ENCODE results near the gene LY9.

- TF ChIP-seq, protein P1, sequence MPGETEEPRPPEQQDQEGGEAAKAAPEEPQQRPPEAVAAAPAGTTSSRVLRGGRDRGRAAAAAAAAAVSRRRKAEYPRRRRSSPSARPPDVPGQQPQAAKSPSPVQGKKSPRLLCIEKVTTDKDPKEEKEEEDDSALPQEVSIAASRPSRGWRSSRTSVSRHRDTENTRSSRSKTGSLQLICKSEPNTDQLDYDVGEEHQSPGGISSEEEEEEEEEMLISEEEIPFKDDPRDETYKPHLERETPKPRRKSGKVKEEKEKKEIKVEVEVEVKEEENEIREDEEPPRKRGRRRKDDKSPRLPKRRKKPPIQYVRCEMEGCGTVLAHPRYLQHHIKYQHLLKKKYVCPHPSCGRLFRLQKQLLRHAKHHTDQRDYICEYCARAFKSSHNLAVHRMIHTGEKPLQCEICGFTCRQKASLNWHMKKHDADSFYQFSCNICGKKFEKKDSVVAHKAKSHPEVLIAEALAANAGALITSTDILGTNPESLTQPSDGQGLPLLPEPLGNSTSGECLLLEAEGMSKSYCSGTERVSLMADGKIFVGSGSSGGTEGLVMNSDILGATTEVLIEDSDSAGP (CRISPR knock-in tag; IDR thresholded peaks at IDR 0.05; ENCODE audit: borderline replicate concordance): no peak
- TF ChIP-seq RNF2 (conservative IDR thresholded peaks at IDR 0.05; ENCODE audit: low read depth): no peak
- no peak for TF ChIP-seq HNRNPK (IDR thresholded peaks at IDR 0.05; ENCODE audit: low read depth, low read length, poor library complexity, severe bottlenecking)
- TF ChIP-seq YY1 (IDR thresholded peaks at IDR 0.05; ENCODE audit: insufficient read depth, insufficient replicate concordance, low read depth, low read length): no peak
- no peak for TF ChIP-seq ZBTB33 (CRISPR knock-in tag; IDR thresholded peaks at IDR 0.05)
- no peak for TF ChIP-seq CEBPB (IDR thresholded peaks at IDR 0.05; ENCODE audit: borderline replicate concordance, low read depth, low read length)
Measured at GRCh38 chr1:160800645-160801408, 4.9 kb downstream of the LY9 start.

Data from HepG2 (cell line).